Measurements from ENCODE around the gene SUSD1.

GRCh38 chr9:112170968-112171367, 4.1 kb downstream of the SUSD1 start:
- TF ChIP-seq CTCF (IDR thresholded peaks at IDR 0.05; ENCODE audit: insufficient read depth, low read length, poor library complexity, severe bottlenecking) (no peak), EZH2phosphoT487 (conservative IDR thresholded peaks at IDR 0.05; ENCODE audit: low read length) (no peak)

Data from SU-DHL-6 (cell line).